Measurements from ENCODE around the gene GAB3.

GAB3 gene

DNA sequence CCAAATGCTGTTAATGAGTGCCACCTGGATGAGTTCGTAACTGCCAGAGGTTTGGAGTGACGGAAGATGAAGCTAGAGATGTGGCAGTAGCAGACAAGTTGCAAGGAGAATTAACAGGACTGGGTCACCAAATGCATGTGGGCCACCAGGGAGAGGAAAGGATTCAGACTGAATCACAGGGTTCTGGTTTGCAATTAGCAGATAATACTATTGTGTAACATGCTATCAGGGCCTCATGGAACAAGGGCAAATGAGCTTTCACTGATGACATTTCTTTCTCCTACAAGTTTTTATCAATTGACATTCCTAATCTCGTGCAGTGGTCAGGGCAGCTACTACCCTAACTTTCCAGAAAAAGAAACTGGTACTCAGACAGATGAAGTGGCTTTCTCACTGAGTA is 21.4 kb downstream of the GAB3 start:
- peaks cover 2% of the 10 kb centered on the region for H3K4me1 ChIP-seq (ENCODE audit: control insufficient read depth, insufficient read depth, low read length)
- H3K27me3 ChIP-seq (ENCODE audit: control insufficient read depth, insufficient read depth, low read length) = no peaks in the 10 kb centered on the region
- H3K36me3 ChIP-seq (ENCODE audit: control insufficient read depth, insufficient read depth, low read length) = no peaks in the 10 kb centered on the region
- no peak overlapping the region for H3K4me3 ChIP-seq (ENCODE audit: low read depth, low read length)
- H3K9ac ChIP-seq (ENCODE audit: low read depth, low read length) = no peak overlapping the region
- peaks cover 3% of the 10 kb centered on the region for H3K9me3 ChIP-seq (ENCODE audit: control insufficient read depth, insufficient read depth, low read length)

- no peaks in the 10 kb centered on the region for H3K4me1 ChIP-seq (ENCODE audit: control insufficient read depth, insufficient read depth, low read length)
- no peaks in the 10 kb centered on the region for H3K9me3 ChIP-seq (ENCODE audit: control insufficient read depth, insufficient read depth, low read length)
- no peaks in the 10 kb centered on the region for H3K27me3 ChIP-seq (ENCODE audit: control insufficient read depth, insufficient read depth, low read length)
- H3K4me3 ChIP-seq (ENCODE audit: low read depth, low read length) = no peak overlapping the region
- H3K9ac ChIP-seq (ENCODE audit: low read depth, low read length) = no peak overlapping the region
- H3K36me3 ChIP-seq (ENCODE audit: control insufficient read depth, insufficient read depth, low read length) = no peaks in the 10 kb centered on the region
These were observed 22.3 kb downstream of the GAB3 start for GRCh38 chrX:154728431-154729190.

DNA sequence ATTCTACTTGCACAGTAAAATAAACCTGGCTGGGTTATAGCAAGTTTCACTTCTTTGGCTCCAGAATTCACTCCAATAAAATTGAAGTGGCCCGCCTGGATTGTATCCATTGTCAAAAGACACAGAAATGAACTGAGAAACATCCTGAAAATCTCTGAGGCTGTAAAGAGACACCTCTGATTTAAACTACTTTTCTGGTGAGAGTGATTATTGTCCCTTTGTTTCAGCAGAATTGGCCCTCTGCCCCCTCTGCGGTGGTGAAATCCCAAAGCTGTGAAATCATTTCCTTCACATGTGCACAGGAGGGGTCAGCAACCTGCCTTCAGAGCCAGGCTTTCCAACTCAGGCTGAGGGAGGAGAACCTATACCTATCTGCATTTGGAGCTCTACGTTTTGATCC is 23.0 kb downstream of the GAB3 start:
- Histone ChIP-seq H3K4me1 (ENCODE audit: control insufficient read depth, insufficient read depth, low read length) (no peaks in the 10 kb centered on the region), H3K27me3 (ENCODE audit: control insufficient read depth, insufficient read depth, low read length) (no peaks in the 10 kb centered on the region), H3K4me3 (ENCODE audit: low read depth, low read length) (no peak overlapping the region), H3K9me3 (ENCODE audit: control insufficient read depth, insufficient read depth, low read length) (no peaks in the 10 kb centered on the region), H3K9ac (ENCODE audit: low read depth, low read length) (no peak overlapping the region), H3K36me3 (ENCODE audit: control insufficient read depth, insufficient read depth, low read length) (no peaks in the 10 kb centered on the region)

- H3K27me3 ChIP-seq (ENCODE audit: control insufficient read depth, insufficient read depth, low read length) = no peaks in the 10 kb centered on the region
- H3K4me1 ChIP-seq (ENCODE audit: control insufficient read depth, insufficient read depth, low read length) = no peaks in the 10 kb centered on the region
- no peak overlapping the region for H3K9ac ChIP-seq (ENCODE audit: low read depth, low read length)
These were observed 23.5 kb downstream of the GAB3 start for GRCh38 chrX:154727418-154727817.

DNA sequence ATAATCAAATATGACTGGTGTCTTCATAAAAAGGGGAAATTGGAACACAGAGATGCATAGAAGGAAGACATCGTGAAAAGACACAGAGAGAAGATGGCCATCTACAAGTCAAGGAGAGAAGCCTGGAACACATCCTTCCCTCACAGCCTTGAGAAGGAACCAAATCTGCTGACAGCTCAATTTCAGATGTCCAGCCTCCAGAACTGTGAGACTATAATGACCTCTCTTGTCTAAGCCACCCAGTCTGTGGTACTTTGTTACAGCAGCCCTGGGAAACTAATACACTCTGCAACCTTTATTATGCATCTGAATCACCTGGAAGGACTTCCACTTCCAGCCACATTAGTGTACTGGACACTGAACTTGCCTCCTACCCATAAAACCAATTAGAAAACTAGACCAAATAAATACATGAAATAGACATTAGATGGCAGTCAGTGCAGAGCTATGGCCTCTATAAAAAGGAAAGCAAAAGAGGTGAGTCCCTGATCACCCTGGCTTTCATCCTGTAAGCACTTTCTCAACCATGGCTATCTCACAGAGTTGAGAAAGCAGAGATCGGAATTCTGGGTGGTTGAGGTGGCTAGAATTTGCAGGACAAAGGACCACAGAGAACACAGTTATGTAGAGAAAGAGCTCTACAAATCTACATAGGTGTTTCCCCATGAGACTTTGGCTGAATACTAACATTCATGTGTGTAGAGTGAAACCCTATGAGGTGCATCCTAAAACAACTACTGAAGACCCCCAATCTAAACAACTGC is 25.7 kb downstream of the GAB3 start:
- Histone ChIP-seq H3K4me1 (ENCODE audit: control insufficient read depth, insufficient read depth, low read length) (no peaks in the 10 kb centered on the region), H3K4me3 (ENCODE audit: low read depth, low read length) (no peak overlapping the region), H3K9ac (ENCODE audit: low read depth, low read length) (no peak overlapping the region), H3K27me3 (ENCODE audit: control insufficient read depth, insufficient read depth, low read length) (no peaks in the 10 kb centered on the region), H3K36me3 (ENCODE audit: control insufficient read depth, insufficient read depth, low read length) (no peaks in the 10 kb centered on the region), H3K9me3 (ENCODE audit: control insufficient read depth, insufficient read depth, low read length) (peaks cover 4% of the 10 kb centered on the region)

More at GRCh38 chrX:154727418-154727817, 23.5 kb downstream of the GAB3 start:
- H3K36me3 ChIP-seq (ENCODE audit: control insufficient read depth, insufficient read depth, low read length) = no peaks in the 10 kb centered on the region
- H3K9me3 ChIP-seq (ENCODE audit: control insufficient read depth, insufficient read depth, low read length) = no peaks in the 10 kb centered on the region
- no peak overlapping the region for H3K4me3 ChIP-seq (ENCODE audit: low read depth, low read length)

DNA sequence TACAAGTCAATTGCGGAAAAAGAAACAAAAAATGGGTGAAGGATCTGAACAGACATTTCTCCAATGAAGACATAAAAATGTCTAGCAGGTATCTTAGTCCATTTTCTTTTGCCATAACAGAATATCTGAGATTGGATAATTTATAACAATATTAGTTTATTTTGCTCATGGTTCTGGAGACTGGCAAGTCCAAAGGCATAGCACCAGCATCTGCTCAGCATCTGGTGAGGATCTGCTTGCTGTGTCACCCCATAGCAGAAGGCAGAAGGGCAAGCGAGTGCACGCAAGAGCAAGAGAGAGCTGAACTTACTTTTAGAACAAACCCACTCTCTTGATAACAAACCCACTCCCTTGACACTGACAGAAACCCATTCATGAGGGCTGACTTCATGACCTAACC is 29.7 kb downstream of the GAB3 start:
- Histone ChIP-seq H3K27me3 (ENCODE audit: control insufficient read depth, insufficient read depth, low read length) (no peaks in the 10 kb centered on the region), H3K9ac (ENCODE audit: low read depth, low read length) (no peak overlapping the region), H3K4me3 (ENCODE audit: low read depth, low read length) (no peak overlapping the region), H3K4me1 (ENCODE audit: control insufficient read depth, insufficient read depth, low read length) (no peaks in the 10 kb centered on the region), H3K9me3 (ENCODE audit: control insufficient read depth, insufficient read depth, low read length) (peaks cover 4% of the 10 kb centered on the region), H3K36me3 (ENCODE audit: control insufficient read depth, insufficient read depth, low read length) (no peaks in the 10 kb centered on the region)

- no peak overlapping the region for H3K9ac ChIP-seq (ENCODE audit: low read depth, low read length)
- no peaks in the 10 kb centered on the region for H3K36me3 ChIP-seq (ENCODE audit: control insufficient read depth, insufficient read depth, low read length)
- H3K27me3 ChIP-seq (ENCODE audit: control insufficient read depth, insufficient read depth, low read length) = no peaks in the 10 kb centered on the region
- no peaks in the 10 kb centered on the region for H3K4me1 ChIP-seq (ENCODE audit: control insufficient read depth, insufficient read depth, low read length)
- H3K4me3 ChIP-seq (ENCODE audit: low read depth, low read length) = no peak overlapping the region
- peaks cover 4% of the 10 kb centered on the region for H3K9me3 ChIP-seq (ENCODE audit: control insufficient read depth, insufficient read depth, low read length)
These were observed 30.8 kb downstream of the GAB3 start for GRCh38 chrX:154720067-154720466.

DNA sequence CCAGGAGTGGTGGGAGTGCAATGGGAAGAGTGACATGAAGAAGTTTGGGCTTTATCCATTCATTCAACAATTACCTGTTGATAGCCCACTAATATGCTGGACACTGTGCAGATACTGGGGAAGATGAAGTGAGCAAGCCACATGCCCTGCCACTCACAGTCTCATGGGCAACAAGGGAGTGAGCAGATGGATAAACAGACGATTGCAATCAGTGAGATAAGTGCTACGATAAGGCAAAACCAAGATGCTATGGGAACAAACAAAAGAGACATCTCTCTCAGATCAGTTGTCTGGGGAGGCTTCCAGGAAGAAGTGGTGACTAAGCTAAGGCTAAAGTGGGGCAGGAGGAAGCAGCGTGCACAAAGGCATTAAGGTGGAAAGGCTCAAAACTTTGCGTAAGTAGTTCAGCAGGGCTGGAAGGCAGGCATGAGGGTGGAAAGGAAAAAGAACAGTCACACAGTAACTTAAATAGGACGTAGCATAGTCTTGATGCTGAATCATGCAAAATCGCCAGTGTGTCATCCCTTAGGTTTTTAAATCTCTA is 31.7 kb downstream of the GAB3 start:
- H3K27me3 ChIP-seq (ENCODE audit: control insufficient read depth, insufficient read depth, low read length) = no peaks in the 10 kb centered on the region
- no peak overlapping the region for H3K9ac ChIP-seq (ENCODE audit: low read depth, low read length)
- no peaks in the 10 kb centered on the region for H3K4me1 ChIP-seq (ENCODE audit: control insufficient read depth, insufficient read depth, low read length)
- no peaks in the 10 kb centered on the region for H3K36me3 ChIP-seq (ENCODE audit: control insufficient read depth, insufficient read depth, low read length)
- peaks cover 4% of the 10 kb centered on the region for H3K9me3 ChIP-seq (ENCODE audit: control insufficient read depth, insufficient read depth, low read length)
- H3K4me3 ChIP-seq (ENCODE audit: low read depth, low read length) = no peak overlapping the region

DNA sequence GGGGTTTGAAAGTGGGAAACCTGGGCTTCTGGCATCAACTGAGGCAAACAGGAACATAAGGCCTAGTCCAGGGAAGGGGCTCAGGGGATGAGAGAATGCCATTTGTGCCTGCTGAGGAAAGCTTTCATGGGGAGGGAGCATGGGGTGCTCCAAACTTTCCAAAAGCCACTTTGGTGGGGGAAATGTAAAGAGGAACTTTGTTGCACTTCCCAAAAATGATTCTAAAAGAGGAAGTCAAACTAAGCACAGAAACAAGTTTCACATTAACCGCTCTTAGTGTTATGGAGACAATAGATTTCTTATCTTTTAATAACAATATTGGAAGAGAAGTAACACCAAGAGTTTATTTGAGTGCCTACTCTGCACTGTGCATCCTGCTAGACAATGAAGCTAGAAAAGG is 32.3 kb downstream of the GAB3 start:
- Histone ChIP-seq H3K27me3 (ENCODE audit: control insufficient read depth, insufficient read depth, low read length) (no peaks in the 10 kb centered on the region), H3K36me3 (ENCODE audit: control insufficient read depth, insufficient read depth, low read length) (no peaks in the 10 kb centered on the region), H3K4me1 (ENCODE audit: control insufficient read depth, insufficient read depth, low read length) (no peaks in the 10 kb centered on the region), H3K9ac (ENCODE audit: low read depth, low read length) (no peak overlapping the region), H3K4me3 (ENCODE audit: low read depth, low read length) (no peak overlapping the region), H3K9me3 (ENCODE audit: control insufficient read depth, insufficient read depth, low read length) (peaks cover 4% of the 10 kb centered on the region)

- Histone ChIP-seq H3K9ac (ENCODE audit: low read depth, low read length) (no peak overlapping the region), H3K9me3 (ENCODE audit: control insufficient read depth, insufficient read depth, low read length) (peaks cover 4% of the 10 kb centered on the region)
These were observed 33.1 kb downstream of the GAB3 start for GRCh38 chrX:154717824-154718223.

DNA sequence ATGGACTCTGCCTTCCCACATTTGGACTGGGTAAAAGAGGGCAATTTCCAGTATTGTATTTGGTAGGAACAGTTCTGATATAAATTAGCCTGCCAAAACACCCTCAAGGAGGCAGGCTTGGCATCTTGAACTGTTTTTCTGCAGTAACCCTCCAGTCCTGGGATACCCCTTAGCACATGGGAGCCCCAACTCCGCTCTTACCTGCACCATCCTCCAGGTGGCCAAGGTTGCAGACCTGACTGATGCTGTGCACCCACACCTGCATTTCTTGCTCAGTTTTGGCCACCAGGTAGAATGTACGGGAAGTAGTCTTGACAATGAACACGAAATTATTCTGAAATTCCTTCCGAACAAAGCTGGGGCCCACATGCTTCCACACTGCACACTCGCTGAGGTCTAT is 35.1 kb downstream of the GAB3 start:
- no peak overlapping the region for H3K4me3 ChIP-seq (ENCODE audit: low read depth, low read length)
- H3K9ac ChIP-seq (ENCODE audit: low read depth, low read length) = no peak overlapping the region
- no peaks in the 10 kb centered on the region for H3K27me3 ChIP-seq (ENCODE audit: control insufficient read depth, insufficient read depth, low read length)
- H3K9me3 ChIP-seq (ENCODE audit: control insufficient read depth, insufficient read depth, low read length) = peaks cover 3% of the 10 kb centered on the region
- no peaks in the 10 kb centered on the region for H3K4me1 ChIP-seq (ENCODE audit: control insufficient read depth, insufficient read depth, low read length)
- no peaks in the 10 kb centered on the region for H3K36me3 ChIP-seq (ENCODE audit: control insufficient read depth, insufficient read depth, low read length)

More at GRCh38 chrX:154717824-154718223, 33.1 kb downstream of the GAB3 start:
- H3K4me3 ChIP-seq (ENCODE audit: low read depth, low read length) = no peak overlapping the region
- no peaks in the 10 kb centered on the region for H3K27me3 ChIP-seq (ENCODE audit: control insufficient read depth, insufficient read depth, low read length)
- no peaks in the 10 kb centered on the region for H3K36me3 ChIP-seq (ENCODE audit: control insufficient read depth, insufficient read depth, low read length)
- no peaks in the 10 kb centered on the region for H3K4me1 ChIP-seq (ENCODE audit: control insufficient read depth, insufficient read depth, low read length)

DNA sequence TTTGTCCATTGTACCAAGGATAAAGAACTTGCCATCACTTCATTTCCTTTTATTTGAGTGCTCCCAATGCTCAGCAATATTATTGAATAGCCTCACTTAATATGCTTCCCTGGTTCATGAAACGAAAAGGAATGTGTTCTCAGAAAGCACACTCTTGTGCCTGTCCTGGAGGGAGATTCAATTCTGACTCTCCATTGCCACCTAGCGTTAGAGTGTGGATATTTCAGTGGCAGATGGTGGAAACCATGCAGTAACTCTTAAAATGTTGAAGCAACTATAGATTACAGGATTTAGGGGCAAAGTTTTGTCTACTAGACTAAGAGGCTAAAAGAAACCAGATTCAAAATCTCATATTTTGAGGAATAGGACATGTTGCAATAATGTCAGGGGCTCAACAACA is 36.0 kb downstream of the GAB3 start:
- no peak overlapping the region for H3K9ac ChIP-seq (ENCODE audit: low read depth, low read length)
- H3K4me1 ChIP-seq (ENCODE audit: control insufficient read depth, insufficient read depth, low read length) = no peaks in the 10 kb centered on the region
- H3K4me3 ChIP-seq (ENCODE audit: low read depth, low read length) = no peak overlapping the region
- H3K36me3 ChIP-seq (ENCODE audit: control insufficient read depth, insufficient read depth, low read length) = no peaks in the 10 kb centered on the region
- no peaks in the 10 kb centered on the region for H3K27me3 ChIP-seq (ENCODE audit: control insufficient read depth, insufficient read depth, low read length)
- H3K9me3 ChIP-seq (ENCODE audit: control insufficient read depth, insufficient read depth, low read length) = no peaks in the 10 kb centered on the region

All from iPS-15b (cell line).